HPDE6-E6E7 (cell line): ENCODE data around the gene MYBBP1A.

Experiments used
- DNase-seq: peaks from one replicate; pipeline ENCODE4 v3.0.0; 2011; ENCODE audit warnings: missing footprints; ENCODE audit errors: extremely low spot score

The MYBBP1A gene

DNA sequence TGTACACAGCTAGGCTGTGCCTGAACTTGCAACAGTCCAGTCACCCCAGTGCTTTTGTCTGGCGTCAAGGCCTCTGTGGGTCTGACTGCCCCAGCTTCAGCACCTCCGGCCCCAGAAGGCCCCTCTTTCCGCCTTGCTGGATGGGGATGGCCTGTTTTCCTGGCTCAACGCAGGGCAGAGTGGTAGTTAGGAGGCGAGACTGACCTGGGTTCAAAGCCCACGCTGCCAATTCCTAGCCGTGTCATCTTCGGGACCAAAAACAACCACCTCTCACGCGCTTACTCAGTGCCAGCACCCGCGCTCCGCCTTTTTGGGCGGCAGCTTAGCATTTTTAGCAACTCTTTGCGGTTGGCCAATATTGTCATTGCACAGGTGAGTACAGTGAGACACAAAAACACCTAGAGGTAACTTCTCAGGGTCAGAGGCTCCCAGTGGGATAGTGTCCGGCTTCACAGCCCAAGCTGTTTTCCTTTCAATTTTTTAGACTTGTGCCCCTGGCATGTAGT is 4.6 kb downstream of the MYBBP1A start:
- DNase-seq = no peak

DNA sequence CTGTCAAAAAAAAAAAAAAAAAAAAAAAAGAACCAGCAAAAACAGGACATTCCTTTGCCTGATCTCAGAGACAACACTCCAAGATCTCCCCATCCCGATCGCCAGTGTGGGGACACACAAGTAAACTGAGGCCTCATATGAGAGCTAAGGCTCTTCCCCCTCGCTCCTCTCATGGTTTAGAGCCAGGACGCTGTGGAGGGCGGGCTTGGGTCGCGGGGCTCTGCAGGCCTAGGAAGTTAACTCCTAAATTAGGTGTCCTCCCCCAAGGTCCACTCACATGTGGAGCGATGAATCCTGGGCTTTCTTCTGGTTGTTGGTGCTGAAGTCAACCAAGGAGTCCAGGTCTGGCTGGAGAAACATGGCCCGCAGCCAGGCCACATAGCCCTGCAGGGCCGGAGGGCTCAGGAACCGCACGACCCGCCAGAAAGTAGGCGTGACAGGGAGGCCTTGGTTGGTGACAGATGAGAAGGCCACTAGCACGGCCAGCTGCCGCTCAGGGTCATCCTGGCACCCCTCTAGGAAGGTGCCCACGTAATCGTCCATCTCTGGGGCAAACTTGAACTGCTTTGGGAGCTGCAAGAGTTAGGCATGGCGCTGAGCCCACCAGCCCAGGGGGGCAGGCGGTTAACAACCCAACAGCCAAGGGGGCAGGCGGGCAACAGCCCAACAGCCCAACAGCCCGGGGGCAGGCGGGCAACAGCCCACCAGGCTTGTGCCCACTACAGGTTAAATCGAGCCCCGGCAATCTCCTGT is 5.2 kb downstream of the MYBBP1A start:
- no peak for DNase-seq

DNA sequence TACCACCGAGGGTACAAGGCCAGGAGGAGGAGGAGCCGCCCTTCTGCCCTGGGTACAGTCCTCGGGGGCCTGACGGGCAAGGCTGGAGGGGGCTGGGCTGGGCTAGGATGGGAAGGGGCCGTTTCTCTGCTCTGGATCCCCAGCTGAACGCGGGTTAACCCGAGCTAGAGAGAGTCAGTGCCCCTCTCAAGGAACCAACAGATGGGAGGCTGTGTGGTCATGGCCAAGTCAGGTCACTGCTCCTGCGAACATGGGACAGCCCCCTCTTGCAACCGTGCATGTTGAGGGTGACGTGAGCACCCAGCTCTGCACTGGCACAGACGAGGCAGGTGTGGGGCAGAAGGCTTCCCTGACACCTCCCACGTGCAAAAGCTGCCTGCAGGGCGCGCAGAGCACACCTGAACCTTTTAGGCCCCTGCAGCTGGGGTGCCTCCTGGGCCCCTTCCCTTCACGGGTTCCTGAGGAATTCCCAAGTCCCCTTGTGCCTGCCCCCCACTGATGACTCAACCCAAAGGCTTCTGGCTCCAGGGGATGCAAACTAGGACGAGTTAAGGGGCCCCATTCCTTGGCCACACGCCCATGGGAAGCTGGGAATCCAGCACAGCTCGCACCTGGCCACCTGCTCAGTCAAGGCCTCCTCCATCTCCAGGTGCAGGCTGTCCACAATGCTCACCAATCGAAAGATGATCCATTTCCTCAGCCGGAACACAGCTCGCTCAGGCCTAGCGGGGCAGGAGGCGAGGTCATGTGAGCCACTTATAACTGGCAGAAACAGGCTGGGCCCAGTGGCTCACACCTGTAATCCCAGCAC is 6.3 kb downstream of the MYBBP1A start:
- no peak for DNase-seq

DNA sequence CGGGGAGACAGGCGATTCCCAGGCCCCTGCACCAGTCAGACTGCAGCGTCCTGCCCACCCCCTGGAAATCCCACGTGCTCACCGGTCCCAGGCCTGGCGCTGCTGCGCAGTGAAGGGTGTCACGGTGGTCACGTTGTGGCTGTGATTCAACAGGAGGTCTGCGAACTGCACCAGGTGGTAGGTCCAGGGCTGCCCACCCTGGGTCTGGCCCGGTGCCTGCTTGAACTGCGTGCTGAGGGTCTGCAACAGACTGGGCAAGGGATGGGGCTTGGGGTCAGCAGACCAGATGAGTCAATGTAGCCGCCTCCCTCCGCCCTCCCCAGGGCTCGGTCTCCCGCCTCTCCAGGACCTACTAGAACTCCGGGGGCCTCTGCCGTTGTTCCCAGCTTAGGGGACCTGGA is 7.1 kb downstream of the MYBBP1A start:
- DNase-seq = no peak

DNA sequence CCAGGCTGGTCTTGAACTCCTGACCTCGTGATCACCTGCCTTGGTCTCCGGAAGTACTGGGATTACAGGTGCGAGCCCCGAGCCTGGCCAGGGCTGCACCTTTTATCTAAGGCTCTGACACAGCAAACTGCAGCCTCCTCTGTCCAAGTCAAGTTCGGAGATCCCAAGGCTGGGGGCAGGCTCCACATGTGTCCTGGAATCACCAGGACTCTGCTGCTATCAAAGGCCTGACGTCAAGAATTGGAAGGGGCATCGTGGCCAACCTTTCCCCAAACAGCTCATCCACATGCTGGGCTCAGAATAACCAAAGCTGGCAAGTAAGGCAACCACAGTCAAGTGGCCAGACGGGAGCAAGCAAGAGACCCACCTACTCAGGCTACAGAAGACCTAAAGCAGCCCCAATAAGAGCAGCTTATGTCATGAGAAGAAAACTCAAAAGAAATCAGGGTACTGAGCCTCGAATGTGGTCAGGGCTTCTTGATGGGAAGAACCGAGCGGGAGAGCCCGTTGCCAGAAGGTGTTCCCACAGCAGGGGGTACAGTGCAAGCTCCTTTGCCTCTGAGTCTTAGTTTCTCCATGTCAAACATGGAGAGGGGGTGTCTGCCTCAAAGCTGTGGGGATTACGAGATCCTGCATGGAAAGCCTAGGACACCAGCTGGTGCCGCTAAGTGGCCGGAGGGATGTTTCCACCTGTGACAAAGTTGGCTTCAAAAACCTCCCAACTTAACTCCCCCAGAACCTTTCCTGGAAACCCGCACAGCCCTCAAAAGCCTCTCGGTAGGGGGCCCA is 7.9 kb downstream of the MYBBP1A start:
- no peak for DNase-seq

DNA sequence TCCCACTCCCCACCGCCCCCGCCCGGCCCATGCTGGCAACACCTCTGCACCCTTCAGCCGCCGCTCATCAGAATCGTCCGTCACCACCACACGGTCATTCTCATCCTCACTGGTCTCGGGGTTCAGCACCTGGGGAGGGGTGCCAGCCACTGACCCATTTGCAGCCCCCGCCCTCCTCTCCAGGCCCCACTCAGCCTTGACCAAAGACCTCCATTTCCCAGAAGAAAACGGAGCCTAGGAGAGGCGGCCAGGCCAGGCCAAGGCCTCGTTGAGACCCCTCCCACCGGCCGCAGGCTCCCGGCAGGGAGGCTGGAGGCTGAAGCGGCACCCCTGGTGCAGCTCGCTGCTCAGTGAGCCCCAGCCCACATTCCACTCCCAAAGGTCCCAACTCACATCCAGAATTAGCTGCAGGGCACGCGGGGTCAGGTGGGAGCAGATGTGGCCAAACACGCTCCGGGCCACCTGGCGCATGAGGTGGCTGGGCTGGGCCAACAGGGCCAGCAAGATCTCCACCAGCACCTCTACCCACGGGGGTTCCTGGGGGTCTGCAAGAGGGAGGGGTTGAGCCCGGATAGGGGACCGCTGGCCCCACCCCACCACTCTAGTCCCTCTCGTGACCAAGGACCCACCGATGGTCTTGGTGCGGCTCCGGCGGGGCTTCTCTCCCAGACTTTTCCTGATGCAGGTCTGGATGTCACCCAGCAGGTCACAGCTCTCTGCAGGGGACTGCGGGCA is 9.8 kb downstream of the MYBBP1A start:
- no peak for DNase-seq

DNA sequence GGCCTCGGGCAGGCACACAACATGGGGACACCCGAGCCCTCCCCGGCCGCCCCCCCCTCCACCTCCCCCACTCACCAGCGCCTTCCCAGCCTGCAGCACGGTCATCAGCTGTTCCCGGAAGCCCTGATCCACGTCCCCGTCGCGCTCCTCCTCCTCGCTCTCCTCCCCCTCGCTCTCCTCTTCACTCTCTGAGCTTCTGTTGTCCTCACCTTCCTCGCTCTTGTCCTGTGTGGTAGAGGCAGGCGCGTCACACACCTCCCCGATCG is 10.3 kb downstream of the MYBBP1A start:
- no peak for DNase-seq

DNA sequence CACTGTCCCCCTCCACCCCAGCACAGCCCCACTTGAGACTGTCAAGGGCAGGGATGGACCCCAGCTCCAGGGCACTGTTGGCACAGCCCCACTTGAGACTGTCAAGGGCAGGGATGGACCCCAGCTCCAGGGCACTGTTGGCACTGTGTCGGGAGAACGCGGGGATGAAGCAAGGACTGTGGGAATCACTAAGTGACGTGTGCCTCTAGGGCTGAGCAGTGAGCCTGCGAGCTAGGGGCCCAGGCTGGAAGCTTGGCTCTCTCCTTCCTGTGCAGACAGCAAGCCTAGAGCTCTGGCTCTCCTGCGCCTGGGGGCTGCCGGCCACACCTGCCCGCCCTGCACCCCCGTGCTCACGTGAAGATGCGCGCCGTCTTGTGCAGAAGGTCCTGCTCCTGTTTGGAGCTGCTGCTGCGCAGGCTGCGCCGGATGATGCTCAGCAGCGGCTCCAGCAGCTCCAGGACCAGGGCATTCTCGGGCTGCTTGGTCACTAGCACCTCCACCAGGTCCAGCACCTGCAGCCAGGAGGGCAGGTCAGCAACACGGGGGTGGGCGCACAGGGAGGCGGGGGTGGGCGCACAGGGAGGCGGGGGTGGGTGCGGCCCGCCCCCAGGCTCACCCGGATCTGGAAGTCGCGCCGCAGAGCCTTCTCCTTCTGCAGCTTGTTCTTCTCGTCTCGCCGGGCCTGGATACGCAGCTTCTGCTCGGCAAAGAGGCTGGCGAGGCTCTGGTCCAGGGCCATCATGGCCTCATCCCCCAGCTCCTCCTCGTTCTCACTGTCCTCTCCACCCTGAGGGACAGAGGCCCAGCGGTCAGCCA is 10.8 kb downstream of the MYBBP1A start:
- no peak for DNase-seq

DNA sequence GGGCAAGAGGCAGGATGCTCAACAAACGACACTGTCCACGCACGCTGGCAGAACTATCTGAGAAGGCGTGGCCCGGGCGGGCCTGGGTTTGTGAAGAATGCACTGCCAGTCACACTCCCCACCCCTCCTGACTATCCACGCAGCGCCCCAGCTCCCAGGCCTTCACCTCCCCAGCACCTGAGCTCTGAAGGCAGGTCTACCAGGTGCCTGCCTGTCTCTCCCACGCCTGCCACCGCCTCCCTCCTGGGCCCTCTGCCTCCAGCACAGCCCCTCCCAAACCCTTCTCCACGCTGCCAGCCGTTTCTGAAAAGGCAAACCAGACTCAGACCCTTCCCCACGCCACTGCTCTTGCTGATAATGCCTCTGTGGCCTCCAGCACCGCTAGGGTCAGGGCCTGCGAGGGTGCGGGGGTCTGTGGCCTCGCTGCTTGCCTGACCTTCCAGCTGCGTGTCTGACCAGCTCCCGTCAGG is 11.6 kb downstream of the MYBBP1A start:
- DNase-seq = no peak

DNA sequence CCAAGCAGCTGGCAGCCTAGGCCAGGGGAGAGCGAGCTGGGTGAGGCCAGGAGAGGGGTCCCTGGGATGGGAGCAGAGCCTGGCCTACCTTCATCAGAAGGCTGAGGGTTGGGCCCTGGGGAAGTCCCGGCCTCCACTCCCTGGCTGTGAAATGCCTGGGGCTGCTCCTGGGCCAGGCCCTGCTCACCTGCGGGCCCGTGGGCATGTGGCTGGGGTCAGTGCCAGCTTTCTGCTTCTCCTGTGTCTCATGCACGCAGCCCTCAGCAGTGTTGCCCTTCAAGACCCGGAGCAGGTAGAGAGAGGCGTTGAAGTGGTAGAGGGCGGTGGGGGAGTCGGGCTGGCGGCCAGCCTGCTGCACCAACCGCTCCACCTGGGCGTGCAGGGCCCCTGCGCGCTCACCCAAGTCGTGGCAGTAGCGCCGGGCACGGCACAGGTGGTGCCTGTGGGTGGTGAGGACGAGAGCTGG is 12.4 kb downstream of the MYBBP1A start:
- DNase-seq = no peak

DNA sequence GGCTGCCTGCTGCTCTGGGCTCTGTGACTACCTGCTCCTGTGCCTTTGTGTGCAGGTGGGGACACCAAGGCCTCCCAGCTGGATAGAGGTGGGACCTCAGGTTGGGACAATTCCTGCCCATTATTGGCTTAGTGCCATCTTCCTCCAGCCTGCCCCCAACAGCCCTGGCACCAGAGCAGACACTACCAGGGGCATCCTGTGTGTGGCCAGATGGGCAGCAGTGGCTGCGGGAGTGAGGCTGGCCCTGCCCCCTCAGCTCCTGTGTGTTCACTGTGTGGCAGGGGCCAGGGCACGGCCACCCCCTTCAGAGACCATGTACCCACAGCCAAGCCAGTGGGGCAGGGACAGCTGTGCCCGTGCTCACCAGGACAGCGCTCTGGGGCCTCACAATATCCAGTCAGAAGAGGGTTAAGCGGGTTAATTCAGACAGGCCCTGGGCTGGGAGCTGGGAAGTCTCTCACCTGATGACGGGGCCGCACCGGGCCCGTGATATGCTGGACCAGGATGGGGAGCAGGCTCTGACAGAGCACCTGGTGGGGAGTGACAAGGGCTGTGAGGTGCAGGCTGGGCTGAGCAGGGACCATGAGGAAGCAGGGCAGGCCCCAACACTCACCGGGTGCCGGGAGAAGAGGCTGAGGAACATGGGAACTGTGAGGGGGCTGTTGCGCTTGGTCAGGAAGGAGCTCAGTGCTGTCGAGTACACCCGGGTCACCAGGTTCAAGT is 13.0 kb downstream of the MYBBP1A start:
- no peak for DNase-seq

DNA sequence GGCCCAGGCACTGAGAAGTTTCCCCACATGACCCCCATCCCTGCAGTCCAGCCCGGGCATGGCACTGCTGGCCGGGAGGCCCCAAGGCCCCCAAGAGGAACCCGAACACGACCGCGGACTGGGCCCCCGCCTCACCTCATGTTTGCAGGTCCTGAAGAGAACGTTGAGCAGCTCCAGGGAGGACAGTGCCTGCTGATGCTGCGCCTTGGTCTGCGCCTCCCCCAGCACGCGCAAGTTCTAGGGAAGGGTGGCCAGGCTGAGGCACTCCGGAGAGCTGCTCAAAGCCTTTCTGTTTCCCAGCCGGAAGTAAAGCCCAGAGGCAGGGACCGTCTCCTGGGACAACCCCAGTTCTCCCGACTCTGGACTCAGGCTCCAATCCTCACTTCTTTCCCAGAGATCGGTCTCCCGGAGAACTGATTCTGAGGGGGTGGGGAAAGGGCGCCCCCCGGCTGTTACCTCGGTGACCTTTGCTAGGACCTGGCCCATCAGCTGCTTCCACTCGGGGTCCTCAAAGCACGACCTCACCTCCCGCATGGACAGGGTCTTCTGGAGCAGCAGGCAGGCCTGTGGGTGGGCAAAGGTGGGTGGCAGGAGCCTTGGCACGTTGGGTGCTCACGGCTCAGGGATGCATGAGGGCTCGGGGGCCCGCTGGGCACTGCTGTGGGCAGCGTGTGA is 13.7 kb downstream of the MYBBP1A start:
- DNase-seq = no peak

DNA sequence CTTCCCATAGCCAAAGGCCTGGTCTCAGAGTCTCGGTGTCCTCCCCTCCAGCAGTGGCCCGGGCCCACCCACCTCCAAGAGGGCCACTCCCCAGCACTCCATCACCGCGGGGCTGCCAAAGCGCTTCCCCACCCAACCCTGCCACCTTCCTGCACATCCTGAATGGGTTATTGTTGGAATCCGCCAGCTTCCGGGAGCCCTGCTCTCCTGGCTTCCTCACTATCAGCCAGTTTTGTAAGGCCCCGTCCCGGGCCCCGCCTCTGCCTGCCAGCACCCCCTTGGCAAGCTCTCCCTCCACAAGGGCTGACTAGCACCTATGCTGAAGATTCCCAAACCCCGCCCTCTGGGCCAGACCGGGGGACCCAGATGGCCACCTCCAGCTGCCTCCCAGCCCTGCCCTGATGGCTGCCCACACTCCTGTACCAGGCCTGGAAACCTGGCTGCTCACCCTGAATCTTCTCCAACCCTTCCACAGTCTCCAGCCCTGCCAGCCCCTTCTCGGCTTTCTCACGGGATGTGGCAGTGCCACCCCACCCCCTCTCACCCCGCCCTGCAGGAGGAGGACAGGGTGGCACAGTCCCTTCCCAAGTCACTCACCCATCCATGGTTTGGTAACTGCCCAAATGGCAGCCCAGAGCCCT is 14.4 kb downstream of the MYBBP1A start:
- DNase-seq = no peak

DNA sequence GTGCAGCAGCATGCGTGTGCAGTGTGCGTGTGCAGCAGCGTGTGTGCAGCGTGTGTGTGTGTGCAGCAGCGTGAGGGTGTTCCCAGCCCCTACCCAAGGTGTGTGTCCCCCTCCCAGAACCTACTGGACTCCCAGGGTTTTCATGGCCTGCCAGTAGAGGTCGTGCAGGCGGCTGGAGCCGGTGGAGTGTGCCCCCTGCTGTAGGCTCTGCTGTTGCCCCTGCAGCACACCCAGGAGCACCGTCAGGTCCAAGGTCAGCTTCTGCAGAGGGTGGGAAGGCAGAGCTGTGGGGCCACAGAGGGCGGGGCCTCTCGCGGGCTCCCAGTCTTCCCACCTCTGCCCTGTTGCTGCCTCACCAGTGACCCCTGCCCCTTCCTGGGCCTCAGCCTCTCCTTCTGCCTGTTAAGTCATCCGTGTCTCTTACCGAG is 14.9 kb downstream of the MYBBP1A start:
- no peak for DNase-seq

DNA sequence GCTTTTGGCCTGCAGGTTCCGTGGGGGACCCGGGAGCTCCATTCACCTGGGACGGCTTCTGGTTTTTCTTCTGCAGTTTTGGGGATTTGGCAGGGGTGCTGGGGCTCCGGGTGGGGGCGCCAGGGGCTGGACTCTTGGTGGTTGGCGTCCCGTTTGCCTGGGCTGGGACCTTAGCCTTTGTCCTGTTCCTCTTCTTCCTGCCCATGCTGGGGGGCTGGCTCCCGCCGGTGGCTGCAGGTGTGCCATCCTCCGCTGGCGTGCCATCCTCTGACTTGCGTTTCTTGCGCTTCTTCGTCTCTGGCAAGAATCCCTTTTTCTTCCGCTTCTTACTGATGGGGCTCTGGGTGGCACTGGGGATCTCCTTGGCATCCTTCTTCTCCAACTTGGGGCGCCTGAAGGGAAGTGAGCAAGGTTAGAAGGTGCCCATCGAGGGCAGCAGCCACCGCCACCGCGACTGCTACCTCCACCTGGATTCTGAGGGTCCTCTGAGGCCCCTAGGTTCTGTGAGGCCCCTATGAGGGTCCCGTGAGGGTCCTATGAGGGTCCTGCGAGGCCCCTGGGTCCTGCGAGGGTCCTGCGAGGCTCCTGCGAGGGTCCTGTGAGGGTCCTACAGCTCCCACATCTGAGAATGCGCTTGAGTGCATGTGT is 15.5 kb downstream of the MYBBP1A start:
- no peak for DNase-seq

DNA sequence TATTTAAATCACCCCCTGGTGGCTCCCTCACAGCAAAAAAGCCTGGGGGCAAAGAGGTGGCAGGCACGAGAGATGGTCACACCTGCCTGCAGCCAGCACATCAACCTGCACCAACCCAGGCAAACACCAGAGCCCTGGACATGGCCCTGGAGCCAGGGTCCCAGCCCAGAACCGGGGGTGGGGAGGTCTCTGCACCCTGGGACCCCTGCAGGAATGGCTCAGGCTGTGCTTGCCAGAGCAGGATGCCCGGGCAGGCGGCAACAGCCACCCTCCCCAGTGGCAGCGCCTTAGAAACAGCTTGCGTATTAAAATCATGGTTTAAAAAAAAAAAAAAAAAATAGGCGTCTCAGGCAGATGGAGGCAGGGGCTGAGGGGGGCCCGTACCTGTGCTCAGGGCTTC is 16.2 kb downstream of the MYBBP1A start:
- DNase-seq = no peak

DNA sequence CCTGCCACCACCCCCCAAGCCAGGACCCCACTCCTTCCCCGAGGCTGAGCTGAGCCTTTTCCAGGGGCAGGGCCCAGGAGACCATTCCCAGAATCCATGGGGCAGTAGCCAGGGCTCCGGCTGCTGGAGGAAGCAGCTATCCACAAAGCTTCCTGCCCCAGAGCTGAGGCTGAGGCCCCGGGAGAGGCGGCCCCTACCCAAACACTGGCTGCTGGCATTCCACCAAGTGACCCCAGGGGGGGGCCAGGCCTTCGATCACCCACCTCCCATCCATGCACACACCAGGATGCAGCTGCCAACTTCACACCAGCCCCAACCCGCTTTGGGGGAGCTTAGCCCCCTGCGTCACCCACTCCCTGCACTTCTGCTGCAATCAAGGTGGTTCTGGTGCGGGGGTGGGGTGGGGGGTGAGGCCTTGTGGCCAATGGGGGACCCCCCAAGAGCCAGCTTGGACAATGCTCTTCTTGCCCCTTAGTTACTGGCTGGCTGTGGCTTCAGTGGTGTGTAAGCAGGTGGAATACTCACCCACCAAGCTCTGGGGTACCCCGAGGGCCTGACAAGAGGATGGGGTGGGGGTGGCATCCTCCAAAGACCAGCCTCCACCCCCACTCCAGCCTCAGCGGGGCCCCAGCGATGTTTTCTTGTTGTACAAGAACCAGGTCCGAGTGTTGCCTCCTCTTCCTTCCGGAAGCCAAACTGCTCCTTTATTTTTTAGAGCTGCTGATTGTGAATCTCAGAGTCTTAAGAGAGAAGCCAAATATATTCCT is 16.8 kb downstream of the MYBBP1A start:
- DNase-seq = no peak
